Measurements from ENCODE around the gene PPP2R2D. TPM values are rescaled to one million over a fixed set of nuclear protein-coding genes. Genes with fewer than 3 reads are reported as not detected.

Gene PPP2R2D
- total RNA-seq (2014; rRNA removed; shearing (Covaris generic)) = 15.8 and 22.3 TPM in 2 replicates

- peak; percentile 93 for DNase-seq (ENCODE audit: low read depth)
Observed at GRCh38 chr10:131900350-131901152, at the start of gene PPP2R2D. Gene PPP2R2D (plus strand): TSS chr10:131901008. CDS start chr10:131901149, 141 bp downstream.

GRCh38 chr10:131851346-131851745 lies 49.5 kb upstream of the PPP2R2D start:
- no peak for DNase-seq (ENCODE audit: low read depth)

GRCh38 chr10:131852176-131852822 lies 48.5 kb upstream of the PPP2R2D start:
- DNase-seq (ENCODE audit: low read depth) = no peak

GRCh38 chr10:131852823-131853609 lies 47.8 kb upstream of the PPP2R2D start:
- no peak for DNase-seq (ENCODE audit: low read depth)

GRCh38 chr10:131853610-131853964 lies 47.2 kb upstream of the PPP2R2D start:
- no peak for DNase-seq (ENCODE audit: low read depth)

- no peak for DNase-seq (ENCODE audit: low read depth)
Observed at GRCh38 chr10:131854579-131855335, 46.1 kb upstream of the PPP2R2D start.

- no peak for DNase-seq (ENCODE audit: low read depth)
Observed at GRCh38 chr10:131855461-131856401, 45.1 kb upstream of the PPP2R2D start.

GRCh38 chr10:131856441-131857094 lies 44.2 kb upstream of the PPP2R2D start:
- no peak for DNase-seq (ENCODE audit: low read depth)

GRCh38 chr10:131857156-131858117 lies 43.4 kb upstream of the PPP2R2D start:
- DNase-seq (ENCODE audit: low read depth) = no peak

- DNase-seq (ENCODE audit: low read depth) = no peak
Observed at GRCh38 chr10:131858118-131858515, 42.7 kb upstream of the PPP2R2D start.

GRCh38 chr10:131858583-131859340 lies 42.0 kb upstream of the PPP2R2D start:
- DNase-seq (ENCODE audit: low read depth) = no peak

- no peak for DNase-seq (ENCODE audit: low read depth)
Observed at GRCh38 chr10:131859341-131860020, 41.3 kb upstream of the PPP2R2D start.

- DNase-seq (ENCODE audit: low read depth) = no peak
Observed at GRCh38 chr10:131860311-131860710, 40.5 kb upstream of the PPP2R2D start.

GRCh38 chr10:131860806-131861440 lies 39.9 kb upstream of the PPP2R2D start:
- DNase-seq (ENCODE audit: low read depth) = no peak

GRCh38 chr10:131862548-131862947 lies 38.3 kb upstream of the PPP2R2D start:
- DNase-seq (ENCODE audit: low read depth) = no peak

GRCh38 chr10:131865223-131865917 lies 35.4 kb upstream of the PPP2R2D start:
- DNase-seq (ENCODE audit: low read depth) = no peak

Measured in Daoy (cell line).